Esophagus muscularis mucosa (tissue), 4 donors: ENCODE data around the gene PRSS48.

Experiments used
- CTCF ChIP-seq, 3 experiments: fragments of 200-600 bp in 2 of 3; fragments of 450-650 bp in 1 of 3; sonication (generic) in 2 of 3; IDR thresholded peaks; one replicate each; pipeline ENCODE4 v1.5.1; 2017 to 2019; ENCODE audit warnings: antibody characterized with exemption in 3 of 3, mild to moderate bottlenecking in 2 of 3, moderate library complexity in 1 of 3
- EP300 ChIP-seq: sonication (generic); formaldehyde crosslinking; IDR thresholded peaks from one replicate; pipeline ENCODE4 v1.6.1; 2017; ENCODE audit warnings: antibody characterized with exemption
- POLR2A ChIP-seq: fragments of 450-650 bp; IDR thresholded peaks from one replicate; pipeline ENCODE4 v1.6.1; 2017; ENCODE audit warnings: antibody characterized with exemption, moderate library complexity, mild to moderate bottlenecking, low read depth
- POLR2AphosphoS5 ChIP-seq, 2 donors: sonication (generic); formaldehyde crosslinking; IDR thresholded peaks; one replicate each; pipeline ENCODE4 v1.6.1; 2017; ENCODE audit warnings: antibody characterized with exemption in 2 of 2

GRCh38 chr4:151256134-151256533, 20.8 kb upstream of the PRSS48 start:
- TF ChIP-seq CTCF (IDR thresholded peaks at IDR 0.05): no peak
- no peak for TF ChIP-seq POLR2A
- TF ChIP-seq POLR2AphosphoS5 (IDR thresholded peaks at IDR 0.05): no peak
- no peak for TF ChIP-seq EP300
